Measurements from ENCODE around the gene SF3B6.

SF3B6 gene

GRCh38 chr2:24075915-24076848 lies at the start of gene SF3B6:
SF3B6 (minus strand) TSS chr2:24076326; CDS start chr2:24076229, 97 bp downstream.
- peak within 1 kb of the TSS; percentile 77 for H2AFZ ChIP-seq (ENCODE audit: low read length, unreplicated experiment)
- H3K36me3 ChIP-seq (ENCODE audit: insufficient read depth, low read length): peaks cover 18% of the 10 kb centered on the region
- H3K27ac ChIP-seq (ENCODE audit: low read depth, low read length): peak within 1 kb of the TSS; percentile 62
- peaks cover 40% of the 10 kb centered on the region for H3K79me2 ChIP-seq (ENCODE audit: control insufficient read depth, insufficient read depth, low read length, unreplicated experiment)
- H3K27me3 ChIP-seq (ENCODE audit: insufficient read depth, low read length): no peaks in the 10 kb centered on the region
- H3K4me3 ChIP-seq (ENCODE audit: low read depth, low read length): peak within 1 kb of the TSS; percentile 84
- peaks cover 16% of the 10 kb centered on the region for H3K4me1 ChIP-seq (ENCODE audit: control insufficient read depth, insufficient read depth, low read length, unreplicated experiment)

DNA sequence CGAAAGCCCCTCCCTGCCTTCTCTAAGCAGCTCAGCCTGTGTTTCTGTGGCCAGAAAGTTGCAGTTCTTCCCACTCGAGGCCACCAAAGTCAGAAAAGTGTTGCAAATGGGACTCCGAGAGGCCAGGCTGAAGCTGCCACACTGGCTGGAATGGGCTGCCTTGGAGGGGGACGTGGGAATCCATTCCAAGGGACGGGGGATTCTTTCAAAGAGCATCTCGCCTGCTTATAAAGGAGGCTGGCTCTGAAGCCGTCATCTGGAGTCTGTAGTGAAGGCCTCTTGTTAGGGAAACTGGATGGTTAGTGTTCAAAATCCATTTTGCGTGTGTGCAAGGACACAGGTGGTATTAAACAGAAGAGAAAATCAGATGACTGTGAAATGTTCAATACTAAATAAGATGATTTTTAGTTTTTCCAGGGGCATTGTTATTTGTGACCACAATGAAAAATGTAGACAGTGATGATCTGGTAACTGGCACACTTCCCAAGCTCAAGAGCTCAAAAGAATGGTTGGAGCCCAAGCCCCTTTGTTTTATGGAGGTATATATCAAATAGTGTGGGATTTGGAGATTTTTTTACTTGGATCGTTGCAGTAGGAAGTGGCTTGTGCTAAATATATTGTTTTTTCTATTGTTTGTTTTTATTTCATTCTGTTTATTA lies 47.9 kb upstream of the SF3B6 start:
- H3K4me1 ChIP-seq (ENCODE audit: control insufficient read depth, insufficient read depth, low read length, unreplicated experiment): peaks cover 9% of the 10 kb centered on the region
- H3K79me2 ChIP-seq (ENCODE audit: control insufficient read depth, insufficient read depth, low read length, unreplicated experiment): peaks cover 6% of the 10 kb centered on the region
- peak overlapping the region; percentile 74 for H3K4me3 ChIP-seq (ENCODE audit: low read depth, low read length)
- no peaks in the 10 kb centered on the region for H3K27me3 ChIP-seq (ENCODE audit: insufficient read depth, low read length)
- peak overlapping the region; percentile 10 for H3K27ac ChIP-seq (ENCODE audit: low read depth, low read length)
- no peaks in the 10 kb centered on the region for H3K36me3 ChIP-seq (ENCODE audit: insufficient read depth, low read length)
- H2AFZ ChIP-seq (ENCODE audit: low read length, unreplicated experiment): peak overlapping the region; percentile 50

GRCh38 chr2:24123195-24123921 lies 47.2 kb upstream of the SF3B6 start, which contains the start of the genes FAM228B and PFN4:
FAM228B (plus strand) TSS chr2:24123469; CDS start chr2:24124362, 893 bp downstream.
PFN4 (minus strand) TSS chr2:24123334; CDS start chr2:24122535, 799 bp downstream.
- peaks cover 6% of the 10 kb centered on the region for H3K79me2 ChIP-seq (ENCODE audit: control insufficient read depth, insufficient read depth, low read length, unreplicated experiment)
- H2AFZ ChIP-seq (ENCODE audit: low read length, unreplicated experiment): peak within 1 kb of the TSS; percentile 93

DNA sequence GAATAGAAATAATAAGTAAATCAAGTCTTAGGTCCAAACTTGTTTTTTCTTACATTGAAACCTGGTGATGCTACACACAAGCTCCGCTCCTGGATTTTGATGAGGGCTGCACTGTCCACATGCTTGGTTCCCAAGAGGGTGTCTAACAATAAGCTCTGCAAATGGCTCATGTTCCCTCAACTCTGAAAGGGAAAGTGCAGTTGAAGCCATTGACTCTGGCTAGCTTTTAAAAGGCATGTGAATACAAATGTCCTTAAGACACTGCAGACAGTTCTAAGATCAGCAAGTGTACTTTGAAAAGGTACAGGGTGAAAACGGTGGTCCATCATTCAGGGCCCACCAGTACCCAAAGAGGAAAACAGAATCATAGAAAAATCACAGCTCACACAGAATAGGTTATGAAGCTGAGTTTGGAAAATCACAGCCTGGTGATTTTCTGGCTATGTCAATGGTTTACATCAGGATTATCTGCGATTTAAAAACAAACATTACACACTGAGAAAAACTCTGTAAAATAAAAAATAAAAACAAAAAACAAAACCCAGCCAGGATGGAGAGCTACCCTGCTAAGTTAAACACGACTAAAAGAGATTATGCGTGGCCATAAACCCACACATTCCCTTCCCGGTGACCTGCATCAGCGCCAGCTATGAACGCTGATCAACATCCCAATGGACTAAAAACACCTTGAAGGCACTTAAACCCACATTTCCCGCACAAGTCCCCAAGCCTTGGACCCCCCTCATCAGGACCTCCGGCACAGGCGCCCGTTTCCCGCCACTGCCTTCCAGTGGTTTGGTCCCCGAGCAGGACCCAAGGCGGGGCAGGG lies 46.5 kb upstream of the SF3B6 start:
- peaks cover 9% of the 10 kb centered on the region for H3K4me1 ChIP-seq (ENCODE audit: control insufficient read depth, insufficient read depth, low read length, unreplicated experiment)
- H3K36me3 ChIP-seq (ENCODE audit: insufficient read depth, low read length): no peaks in the 10 kb centered on the region
- peak overlapping the region; percentile 74 for H3K4me3 ChIP-seq (ENCODE audit: low read depth, low read length)
- peaks cover 6% of the 10 kb centered on the region for H3K79me2 ChIP-seq (ENCODE audit: control insufficient read depth, insufficient read depth, low read length, unreplicated experiment)
- H3K27ac ChIP-seq (ENCODE audit: low read depth, low read length): peak overlapping the region; percentile 10; the same call in 1 of the 2 replicates
- H3K27me3 ChIP-seq (ENCODE audit: insufficient read depth, low read length): no peaks in the 10 kb centered on the region
- peak overlapping the region; percentile 93 for H2AFZ ChIP-seq (ENCODE audit: low read length, unreplicated experiment)

More at GRCh38 chr2:24123195-24123921, 47.2 kb upstream of the SF3B6 start, which contains the start of the genes FAM228B and PFN4:
- H3K27ac ChIP-seq (ENCODE audit: low read depth, low read length): peak within 1 kb of the TSS; percentile 10
- no peaks in the 10 kb centered on the region for H3K27me3 ChIP-seq (ENCODE audit: insufficient read depth, low read length)
- peaks cover 9% of the 10 kb centered on the region for H3K4me1 ChIP-seq (ENCODE audit: control insufficient read depth, insufficient read depth, low read length, unreplicated experiment)
- H3K36me3 ChIP-seq (ENCODE audit: insufficient read depth, low read length): no peaks in the 10 kb centered on the region
- peak within 1 kb of the TSS; percentile 74 for H3K4me3 ChIP-seq (ENCODE audit: low read depth, low read length)

- Histone ChIP-seq H3K27me3 (ENCODE audit: insufficient read depth, low read length) (no peaks in the 10 kb centered on the region), H3K4me1 (ENCODE audit: control insufficient read depth, insufficient read depth, low read length, unreplicated experiment) (peaks cover 9% of the 10 kb centered on the region), H3K36me3 (ENCODE audit: insufficient read depth, low read length) (no peaks in the 10 kb centered on the region), H3K27ac (ENCODE audit: low read depth, low read length) (no peak overlapping the region), H3K4me3 (ENCODE audit: low read depth, low read length) (no peak overlapping the region), H3K79me2 (ENCODE audit: control insufficient read depth, insufficient read depth, low read length, unreplicated experiment) (peaks cover 6% of the 10 kb centered on the region), H2AFZ (ENCODE audit: low read length, unreplicated experiment) (no peak overlapping the region)
Observed at GRCh38 chr2:24121469-24121868, 45.3 kb upstream of the SF3B6 start.

DNA sequence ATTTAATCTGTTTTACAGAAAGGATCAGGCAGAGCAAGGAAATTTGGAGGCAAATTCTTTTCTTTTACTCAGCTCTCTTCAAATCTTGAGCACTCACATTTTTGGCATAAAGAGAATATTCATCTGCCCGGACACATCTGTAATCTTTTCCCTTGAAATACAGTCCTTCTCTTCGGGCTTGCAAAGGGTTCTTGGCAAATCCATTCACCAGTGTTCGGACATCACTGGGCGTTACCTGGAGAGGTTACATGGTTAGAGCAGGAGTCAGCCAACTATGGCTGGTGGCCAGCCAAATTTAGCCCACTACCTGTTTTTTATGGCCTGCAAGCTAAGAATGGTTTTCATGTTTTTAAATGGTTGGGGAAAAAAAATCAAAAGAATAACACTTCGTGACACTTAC lies 44.9 kb upstream of the SF3B6 start:
- Histone ChIP-seq H3K4me1 (ENCODE audit: control insufficient read depth, insufficient read depth, low read length, unreplicated experiment) (peaks cover 9% of the 10 kb centered on the region), H2AFZ (ENCODE audit: low read length, unreplicated experiment) (no peak overlapping the region), H3K36me3 (ENCODE audit: insufficient read depth, low read length) (no peaks in the 10 kb centered on the region), H3K4me3 (ENCODE audit: low read depth, low read length) (no peak overlapping the region), H3K79me2 (ENCODE audit: control insufficient read depth, insufficient read depth, low read length, unreplicated experiment) (peaks cover 6% of the 10 kb centered on the region), H3K27me3 (ENCODE audit: insufficient read depth, low read length) (no peaks in the 10 kb centered on the region), H3K27ac (ENCODE audit: low read depth, low read length) (no peak overlapping the region)

DNA sequence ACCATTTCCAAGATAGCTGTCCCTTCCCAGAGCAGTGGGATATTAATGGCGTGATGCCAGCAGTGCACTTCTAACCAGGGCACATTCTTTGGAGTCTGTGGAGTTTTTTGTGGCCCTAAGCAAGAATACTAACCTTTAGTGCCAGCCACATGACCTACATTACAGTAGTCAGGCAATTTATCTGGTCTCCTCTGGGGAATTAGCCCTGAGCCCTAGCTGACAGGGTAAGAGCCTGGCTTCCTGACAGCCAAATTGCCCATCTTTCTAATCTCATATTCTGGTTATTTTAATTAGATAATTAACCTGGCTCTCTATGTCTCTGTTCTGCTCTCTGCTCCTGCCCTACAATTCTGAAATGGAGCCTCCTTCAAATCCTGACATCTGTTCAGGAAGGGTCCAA lies 41.8 kb upstream of the SF3B6 start:
- Histone ChIP-seq H3K36me3 (ENCODE audit: insufficient read depth, low read length) (peaks cover 12% of the 10 kb centered on the region), H3K27ac (ENCODE audit: low read depth, low read length) (no peak overlapping the region), H3K4me1 (ENCODE audit: control insufficient read depth, insufficient read depth, low read length, unreplicated experiment) (peaks cover 6% of the 10 kb centered on the region)

DNA sequence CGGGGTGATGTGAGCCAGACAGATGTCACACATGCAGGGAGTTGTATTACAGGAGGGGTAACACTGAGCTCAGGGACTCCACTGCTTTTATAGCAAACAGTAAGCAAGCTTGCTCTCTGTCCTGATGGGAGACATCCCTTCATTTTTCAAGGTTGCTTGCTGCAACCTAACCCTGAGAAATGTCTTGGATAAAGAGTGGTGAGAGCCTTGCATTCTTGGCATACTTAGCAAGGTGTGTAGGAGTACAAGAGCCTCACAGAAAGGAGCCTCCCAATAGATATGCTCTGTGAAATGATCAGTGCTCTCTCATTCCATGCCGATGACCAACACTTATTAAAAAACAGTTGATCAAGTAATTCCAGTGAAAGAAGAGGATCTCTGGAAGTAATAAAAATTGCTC lies 38.9 kb upstream of the SF3B6 start:
- no peaks in the 10 kb centered on the region for H3K79me2 ChIP-seq (ENCODE audit: control insufficient read depth, insufficient read depth, low read length, unreplicated experiment)
- H2AFZ ChIP-seq (ENCODE audit: low read length, unreplicated experiment): no peak overlapping the region
- no peak overlapping the region for H3K4me3 ChIP-seq (ENCODE audit: low read depth, low read length)
- no peaks in the 10 kb centered on the region for H3K27me3 ChIP-seq (ENCODE audit: insufficient read depth, low read length)
- H3K4me1 ChIP-seq (ENCODE audit: control insufficient read depth, insufficient read depth, low read length, unreplicated experiment): peaks cover 11% of the 10 kb centered on the region
- peaks cover 12% of the 10 kb centered on the region for H3K36me3 ChIP-seq (ENCODE audit: insufficient read depth, low read length)
- no peak overlapping the region for H3K27ac ChIP-seq (ENCODE audit: low read depth, low read length)

More for the DNA sequence above, 41.8 kb upstream of the SF3B6 start:
- no peak overlapping the region for H2AFZ ChIP-seq (ENCODE audit: low read length, unreplicated experiment)
- no peak overlapping the region for H3K4me3 ChIP-seq (ENCODE audit: low read depth, low read length)
- H3K27me3 ChIP-seq (ENCODE audit: insufficient read depth, low read length): no peaks in the 10 kb centered on the region
- no peaks in the 10 kb centered on the region for H3K79me2 ChIP-seq (ENCODE audit: control insufficient read depth, insufficient read depth, low read length, unreplicated experiment)

GRCh38 chr2:24111407-24111901 lies 35.3 kb upstream of the SF3B6 start:
- peaks cover 12% of the 10 kb centered on the region for H3K36me3 ChIP-seq (ENCODE audit: insufficient read depth, low read length)
- H2AFZ ChIP-seq (ENCODE audit: low read length, unreplicated experiment): no peak overlapping the region

More at GRCh38 chr2:24111407-24111901, 35.3 kb upstream of the SF3B6 start:
- Histone ChIP-seq H3K27me3 (ENCODE audit: insufficient read depth, low read length) (no peaks in the 10 kb centered on the region), H3K79me2 (ENCODE audit: control insufficient read depth, insufficient read depth, low read length, unreplicated experiment) (no peaks in the 10 kb centered on the region), H3K4me3 (ENCODE audit: low read depth, low read length) (no peak overlapping the region), H3K4me1 (ENCODE audit: control insufficient read depth, insufficient read depth, low read length, unreplicated experiment) (peaks cover 17% of the 10 kb centered on the region), H3K27ac (ENCODE audit: low read depth, low read length) (no peak overlapping the region)
